ENCODE measurements around the gene LMAN1L. TPM values are rescaled to one million over a fixed set of nuclear protein-coding genes. Genes with fewer than 3 reads are reported as not detected.

The LMAN1L gene
- total and polyA plus RNA-seq, 2 of the 4 experiments (the other 2 are of a cell fraction) = not detected

GRCh38 chr15:74844319-74845207 lies 31.9 kb downstream of the LMAN1L start:
- Histone ChIP-seq H3K79me1 (ENCODE audit: low read depth in 1 of 2, low read length in 2 of 2) (peaks cover 0 to 17% of the 10 kb centered on the region in 2 experiments; a peak in 1 of 4 replicates), H3K9me3 (ENCODE audit: control insufficient read depth, insufficient read depth, low read length) (no peaks in the 10 kb centered on the region), H3K4me1 (ENCODE audit: control insufficient read depth, insufficient read depth, low read length) (peaks cover 4% of the 10 kb centered on the region; the same call in 1 of the 2 replicates), H2BK15ac (ENCODE audit: low read depth, low read length) (no peak overlapping the region), H3K4ac (ENCODE audit: low read depth, low read length) (no peak overlapping the region), H3K56ac (ENCODE audit: extremely low read depth, insufficient read depth, low read length) (no peak overlapping the region), H3K14ac (replicated peaks; ENCODE audit: low read depth, low read length) (no peak overlapping the region), H3K36me3 (ENCODE audit: control insufficient read depth, insufficient read depth, low read length) (peaks cover 24% of the 10 kb centered on the region), H2BK120ac (ENCODE audit: low read depth, low read length) (no peak overlapping the region), H4K20me1 (ENCODE audit: insufficient read depth, low read length) (no peaks in the 10 kb centered on the region), H3K9me1 (ENCODE audit: insufficient read depth, low read length) (0 out of 2 replicates have a peak, but pooled peaks cover 3% of the 10 kb centered on the region), H2AK9ac (replicated peaks; ENCODE audit: low read depth, low read length, poor library complexity) (peak overlapping the region; percentile 94), H3K4me2 (ENCODE audit: low read depth, low read length) (no peak overlapping the region), H3K4me3 (ENCODE audit: insufficient read depth, low read depth, low read length) (no peak overlapping the region), H2AFZ (replicated peaks; ENCODE audit: low read length, poor library complexity) (no peak overlapping the region), H2BK5ac (ENCODE audit: low read depth, low read length, poor library complexity, severe bottlenecking) (no peak overlapping the region), H3K27me3 (ENCODE audit: control insufficient read depth, insufficient read depth, low read length) (no peaks in the 10 kb centered on the region), H4K5ac (ENCODE audit: low read depth, low read length) (no peak overlapping the region), H2BK20ac (ENCODE audit: low read depth, low read length) (no peak overlapping the region), H3K23ac (ENCODE audit: low read depth, low read length) (no peak overlapping the region), H4K91ac (ENCODE audit: insufficient read depth, low read depth, low read length) (no peak overlapping the region), H2AK5ac (ENCODE audit: low read depth, low read length) (no peak overlapping the region), H3K9ac (ENCODE audit: low read depth, low read length) (no peak overlapping the region), H3K18ac (ENCODE audit: low read depth, low read length) (no peak overlapping the region), H3K27ac (ENCODE audit: insufficient read depth, low read length) (no peak overlapping the region), H4K8ac (ENCODE audit: low read depth in 2 of 2, low read length in 2 of 2) (no peak overlapping the region)
- DNase-seq (no peak), ATAC-seq (ENCODE audit: low read depth) (no peak)
- ChIA-PET POLR2A (ENCODE audit: unreplicated experiment) (no interaction called here), CTCF (no interaction called here)
- TF ChIP-seq BHLHE40 (IDR thresholded peaks at IDR 0.05; ENCODE audit: low read depth, low read length) = no peak
- no peak for TF ChIP-seq FOS (IDR thresholded peaks at IDR 0.05; ENCODE audit: low read depth, low read length)
- TF ChIP-seq RFX5 (IDR thresholded peaks at IDR 0.05; ENCODE audit: low read depth, low read length) = no peak
- no peak for TF ChIP-seq RAD21 (IDR thresholded peaks at IDR 0.05; ENCODE audit: low read length)
- TF ChIP-seq CHD1 (IDR thresholded peaks at IDR 0.05; ENCODE audit: low read depth, low read length) = no peak
- TF ChIP-seq USF2 (IDR thresholded peaks at IDR 0.05; ENCODE audit: low read depth, low read length) = no peak
- no peak for TF ChIP-seq SMC3 (IDR thresholded peaks at IDR 0.05; ENCODE audit: low read depth, low read length)
- no peak for TF ChIP-seq CTCF (conservative IDR thresholded peaks at IDR 0.05; ENCODE audit: low read depth, low read length)
- no peak for TF ChIP-seq CEBPB (IDR thresholded peaks at IDR 0.05; ENCODE audit: low read depth, low read length)
- TF ChIP-seq ELK1 (IDR thresholded peaks at IDR 0.05; ENCODE audit: borderline replicate concordance, low read depth, low read length) = no peak
- dilution Hi-C loops (cut with HindIII; ENCODE audit: low sequenced_read_pairs, unreplicated experiment) (no loop called here), intact Hi-C loops (cut with micrococcal nuclease) (loop anchor here (5.0 kb wide), 2 partner anchors 48 to 63 kb away; partner anchors contain the start of genes FAM219B and MPI), in situ Hi-C loops (cut with MboI; ENCODE audit: low sequenced_read_pairs) (no loop called here)
- BruUV-seq (replicated peaks) = no TSS peak
- WGBS, 2 experiments (ENCODE audit: extremely low coverage in 2 of 2, insufficient read length in 1 of 2) = 85% methylated on average over 3 of the region's 12 CpGs; no CpG with 5 or more reads in 1 of the 2 experiments

Measured in IMR-90 (cell line).